Suprapubic skin (tissue), 3 donors: Measurements from ENCODE around the gene LIPN.
A peak's percentile ranks its signal among the peaks of the same experiment; 100 is the strongest.

Source experiments
- EP300 ChIP-seq: sonication (generic); formaldehyde crosslinking; IDR thresholded peaks from one replicate; pipeline ENCODE4 v1.6.1; 2017; ENCODE audit warnings: antibody characterized with exemption
- TF ChIP-seq, protein P1 (sequence below), 2 donors: fragments of 200-600 bp in 1 of 2; fragments of 450-650 bp in 1 of 2; sonication (generic) in 1 of 2; IDR thresholded peaks; one replicate each; pipeline ENCODE4 v1.5.1; 2016 to 2019; ENCODE audit warnings: antibody characterized with exemption in 2 of 2, mild to moderate bottlenecking in 1 of 2, moderate library complexity in 1 of 2

DNA sequence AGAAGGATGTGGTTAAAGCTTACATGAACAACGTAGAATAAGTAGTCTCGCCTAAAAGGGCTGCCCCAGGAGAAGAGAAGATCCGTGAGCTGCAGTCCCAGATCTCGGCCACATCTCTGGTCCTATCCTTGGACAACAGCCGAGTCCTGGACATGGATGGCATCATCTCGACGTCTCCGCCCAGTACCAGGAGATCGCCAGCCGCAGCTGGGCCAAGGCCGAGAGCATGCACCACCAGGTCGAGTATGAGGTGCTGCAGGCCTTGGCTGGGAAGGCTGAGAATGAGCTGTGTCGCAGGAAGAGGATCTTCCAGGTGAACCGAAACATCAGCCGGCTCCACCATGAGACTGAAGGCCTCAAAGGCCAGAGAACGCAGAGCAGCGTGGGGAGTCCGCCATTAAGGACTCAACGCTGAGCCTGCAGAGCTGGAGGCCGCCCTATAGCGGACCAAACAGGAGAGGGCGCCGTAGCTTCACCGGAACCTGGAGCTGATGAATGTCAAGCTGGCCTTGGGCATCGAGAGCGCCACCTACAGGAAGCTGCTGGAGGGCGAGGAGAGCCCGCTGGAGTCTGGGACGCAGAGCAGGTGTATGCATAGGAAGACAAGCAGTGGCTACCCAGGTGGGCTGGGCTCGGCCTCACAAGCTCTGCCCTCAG is 31.6 kb upstream of the LIPN start:
- TF ChIP-seq, protein P1, sequence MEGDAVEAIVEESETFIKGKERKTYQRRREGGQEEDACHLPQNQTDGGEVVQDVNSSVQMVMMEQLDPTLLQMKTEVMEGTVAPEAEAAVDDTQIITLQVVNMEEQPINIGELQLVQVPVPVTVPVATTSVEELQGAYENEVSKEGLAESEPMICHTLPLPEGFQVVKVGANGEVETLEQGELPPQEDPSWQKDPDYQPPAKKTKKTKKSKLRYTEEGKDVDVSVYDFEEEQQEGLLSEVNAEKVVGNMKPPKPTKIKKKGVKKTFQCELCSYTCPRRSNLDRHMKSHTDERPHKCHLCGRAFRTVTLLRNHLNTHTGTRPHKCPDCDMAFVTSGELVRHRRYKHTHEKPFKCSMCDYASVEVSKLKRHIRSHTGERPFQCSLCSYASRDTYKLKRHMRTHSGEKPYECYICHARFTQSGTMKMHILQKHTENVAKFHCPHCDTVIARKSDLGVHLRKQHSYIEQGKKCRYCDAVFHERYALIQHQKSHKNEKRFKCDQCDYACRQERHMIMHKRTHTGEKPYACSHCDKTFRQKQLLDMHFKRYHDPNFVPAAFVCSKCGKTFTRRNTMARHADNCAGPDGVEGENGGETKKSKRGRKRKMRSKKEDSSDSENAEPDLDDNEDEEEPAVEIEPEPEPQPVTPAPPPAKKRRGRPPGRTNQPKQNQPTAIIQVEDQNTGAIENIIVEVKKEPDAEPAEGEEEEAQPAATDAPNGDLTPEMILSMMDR (IDR thresholded peaks at IDR 0.05): peak in 1 of 2 donors; percentile 22
- no peak for TF ChIP-seq EP300
